Activated B cell treated with CpG ODN at 0.5 μM for 24 hours (primary cell): Measurements from ENCODE around the gene VGLL3. TPM values are rescaled to one million over a fixed set of nuclear protein-coding genes. Genes with fewer than 3 reads are reported as not detected.

Experiments
- ATAC-seq: fragments of 200-7000 bp; cut with Tn5 transposase; one replicate; pipeline ENCODE4 v1.10.0; 2021; ENCODE audit warnings: low read depth, mild to moderate bottlenecking, moderate library complexity
- CTCF ChIA-PET: fragments of 350-600 bp; sonication (Branson Sonifier 250); formaldehyde crosslinking; loops from one replicate; lab custom pipeline; 2021; ENCODE audit warnings: antibody characterized with exemption; lab: Charles Lee
- POLR2A ChIA-PET: fragments of 350-600 bp; sonication (Branson Sonifier 250); formaldehyde crosslinking; loops from one replicate; lab custom pipeline; 2021; ENCODE audit warnings: antibody characterized with exemption; lab: Charles Lee
- DNase-seq: peaks from one replicate; pipeline ENCODE4 v3.0.0; 2022
- H3K27ac Mint-ChIP-seq: one replicate; pipeline ENCODE4 v1.8.0; 2020; ENCODE audit warnings: mixed read lengths
- H3K27me3 Mint-ChIP-seq: one replicate; pipeline ENCODE4 v1.8.0; 2021; ENCODE audit warnings: mixed read lengths
- H3K36me3 Mint-ChIP-seq: one replicate; pipeline ENCODE4 v1.8.0; 2021; ENCODE audit warnings: low read depth, mixed read lengths
- H3K4me1 Mint-ChIP-seq: one replicate; pipeline ENCODE4 v1.8.0; 2021; ENCODE audit warnings: mixed read lengths
- H3K4me3 Mint-ChIP-seq: one replicate; pipeline ENCODE4 v1.8.0; 2020; ENCODE audit warnings: mild to moderate bottlenecking, mixed read lengths
- H3K9me3 Mint-ChIP-seq: one replicate; pipeline ENCODE4 v1.8.0; 2020; ENCODE audit warnings: mixed read lengths
- CTCF ChIP-seq: fragments of 200-600 bp; IDR thresholded peaks from one replicate; pipeline ENCODE4 v1.8.0; 2022; ENCODE audit warnings: antibody characterized with exemption, mild to moderate bottlenecking
- intact Hi-C: fragments of 100-400 bp; cut with micrococcal nuclease; formaldehyde crosslinking; loops from one replicate; pipeline ENCODE4 v1.15.1; 2024
- total RNA-seq: library from RNA; stranded (reverse); gene quantifications from 2 replicates; pipeline ENCODE4 v1.2.3, GENCODE V29; 2022

VGLL3 gene
- total RNA-seq, 1 donor from 2014 or later, result not detected

- intact Hi-C loops, result no loop called here
- Mint-ChIP-seq H3K27me3 (no peaks in the 10 kb centered on the region), H3K4me1 (no peaks in the 10 kb centered on the region), H3K36me3 (no peaks in the 10 kb centered on the region), H3K4me3 (no peak overlapping the region), H3K9me3 (no peaks in the 10 kb centered on the region), H3K27ac (no peak overlapping the region)
- ATAC-seq (no peak), DNase-seq (no peak)
- CTCF ChIA-PET, result no interaction called here
- POLR2A ChIA-PET, result no interaction called here
- TF ChIP-seq CTCF, result no peak
Observed at GRCh38 chr3:86963611-86964010, 27.3 kb downstream of the VGLL3 start.

- no peaks in the 10 kb centered on the region for H3K36me3 Mint-ChIP-seq
- ATAC-seq (no peak), DNase-seq (no peak)
- ChIA-PET CTCF (no interaction called here), POLR2A (no interaction called here)
- no peak overlapping the region for H3K4me3 Mint-ChIP-seq
- no peak for TF ChIP-seq CTCF
- no peaks in the 10 kb centered on the region for H3K27me3 Mint-ChIP-seq
- no peaks in the 10 kb centered on the region for H3K4me1 Mint-ChIP-seq
- no peaks in the 10 kb centered on the region for H3K9me3 Mint-ChIP-seq
- H3K27ac Mint-ChIP-seq, result no peak overlapping the region
- intact Hi-C loops, result no loop called here
Observed at GRCh38 chr3:86961297-86961696, 29.7 kb downstream of the VGLL3 start.

GRCh38 chr3:86960550-86960949 is 30.4 kb downstream of the VGLL3 start:
- no peaks in the 10 kb centered on the region for H3K9me3 Mint-ChIP-seq

GRCh38 chr3:86958534-86958933 is 32.4 kb downstream of the VGLL3 start:
- no peak overlapping the region for H3K4me3 Mint-ChIP-seq
- ATAC-seq (no peak), DNase-seq (no peak)
- intact Hi-C loops, result no loop called here
- TF ChIP-seq CTCF, result no peak
- H3K9me3 Mint-ChIP-seq, result no peaks in the 10 kb centered on the region
- CTCF ChIA-PET, result no interaction called here
- no peaks in the 10 kb centered on the region for H3K36me3 Mint-ChIP-seq
- no peaks in the 10 kb centered on the region for H3K4me1 Mint-ChIP-seq
- no peaks in the 10 kb centered on the region for H3K27me3 Mint-ChIP-seq
- H3K27ac Mint-ChIP-seq, result no peak overlapping the region
- POLR2A ChIA-PET, result no interaction called here

More at GRCh38 chr3:86960550-86960949, 30.4 kb downstream of the VGLL3 start:
- intact Hi-C loops, result no loop called here
- Mint-ChIP-seq H3K4me3 (no peak overlapping the region), H3K27me3 (no peaks in the 10 kb centered on the region), H3K4me1 (no peaks in the 10 kb centered on the region), H3K27ac (no peak overlapping the region), H3K36me3 (no peaks in the 10 kb centered on the region)
- CTCF ChIA-PET, result no interaction called here
- ATAC-seq, result no peak
- no peak for TF ChIP-seq CTCF
- no peak for DNase-seq
- POLR2A ChIA-PET, result no interaction called here

GRCh38 chr3:86954747-86955146 is 36.2 kb downstream of the VGLL3 start:
- H3K4me3 Mint-ChIP-seq, result no peak overlapping the region
- DNase-seq (no peak), ATAC-seq (no peak)
- H3K27me3 Mint-ChIP-seq, result no peaks in the 10 kb centered on the region
- ChIA-PET POLR2A (no interaction called here), CTCF (no interaction called here)
- no peak overlapping the region for H3K27ac Mint-ChIP-seq
- no peaks in the 10 kb centered on the region for H3K36me3 Mint-ChIP-seq
- intact Hi-C loops, result no loop called here
- H3K9me3 Mint-ChIP-seq, result no peaks in the 10 kb centered on the region
- TF ChIP-seq CTCF, result no peak
- H3K4me1 Mint-ChIP-seq, result no peaks in the 10 kb centered on the region
